G401 (cell line): ENCODE measurements around the gene TTLL12. TPM values are rescaled to one million over a fixed set of nuclear protein-coding genes. Genes with fewer than 3 reads are reported as not detected.

Source experiments
- DNase-seq: peaks from one replicate; pipeline ENCODE4 v3.0.0-alpha.2; 2015; ENCODE audit warnings: low spot score
- in situ Hi-C: cut with HindIII; loops from 2 replicates; pipeline ENCODE4 v1.10.0; 2016; ENCODE audit warnings: low sequenced_read_pairs, mixed read lengths
- total RNA-seq: library from RNA; depleted of rRNA; stranded (reverse); fragments of >200 nt; shearing (Covaris generic); gene quantifications from 2 replicates; pipeline ENCODE4 v1.2.3, GENCODE V29; 2014

TTLL12 gene
- total RNA-seq, 1 experiment from 2014 or later: 97.9 TPM

DNA sequence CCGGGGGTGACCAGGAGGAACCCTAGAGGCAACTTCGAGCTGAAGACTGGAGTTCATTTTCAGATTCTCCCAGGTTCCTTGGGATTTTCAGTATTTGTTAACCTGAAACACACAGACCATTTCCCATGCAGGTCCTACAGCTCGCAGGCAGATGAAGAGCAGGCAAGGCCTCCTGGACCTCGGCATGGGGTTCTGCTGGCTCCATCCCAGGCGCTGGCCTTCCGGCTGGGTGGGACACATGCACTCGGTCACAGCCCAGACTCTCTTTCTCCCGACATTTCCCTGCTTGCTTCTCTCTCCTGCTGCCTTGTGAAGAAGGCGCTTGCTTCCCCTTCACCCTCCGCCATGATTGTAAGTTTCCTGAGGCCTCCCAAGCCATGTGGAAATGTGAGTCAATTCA lies 15.4 kb upstream of the TTLL12 start:
- in situ Hi-C loops: no loop called here
- DNase-seq: no peak

GRCh38 chr22:43201486-43202219 lies 14.7 kb upstream of the TTLL12 start:
- in situ Hi-C loops: no loop called here
- no peak for DNase-seq

GRCh38 chr22:43200555-43200954 lies 13.6 kb upstream of the TTLL12 start:
- in situ Hi-C loops: no loop called here
- no peak for DNase-seq

GRCh38 chr22:43200031-43200430 lies 13.1 kb upstream of the TTLL12 start:
- in situ Hi-C loops: no loop called here
- DNase-seq: peak; percentile 63

- peak; percentile 44 for DNase-seq
- in situ Hi-C loops: no loop called here
These were observed 12.6 kb upstream of the TTLL12 start for GRCh38 chr22:43199541-43199940.

GRCh38 chr22:43198936-43199335 lies 12.0 kb upstream of the TTLL12 start:
- DNase-seq: no peak
- in situ Hi-C loops: no loop called here

DNA sequence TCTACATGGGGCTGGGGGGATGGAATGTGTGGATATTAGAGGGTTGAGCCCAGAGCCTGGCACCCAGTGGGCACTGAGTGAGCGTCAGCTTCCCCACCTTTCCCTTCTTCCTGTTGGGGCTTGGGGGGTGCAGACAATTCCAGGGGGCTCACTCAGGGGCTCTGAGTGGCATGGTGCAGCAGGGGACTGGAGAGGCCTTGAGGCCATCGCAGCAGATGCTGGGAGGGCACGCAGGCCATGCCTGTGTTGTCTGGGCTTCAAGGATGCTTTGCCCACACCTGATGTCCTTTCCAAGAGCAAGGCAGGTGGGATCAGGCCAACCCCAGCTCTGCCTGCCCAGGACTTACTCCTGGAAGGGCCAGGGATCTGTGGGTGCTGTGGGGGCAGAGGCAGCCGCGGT lies 11.2 kb upstream of the TTLL12 start:
- in situ Hi-C loops: no loop called here
- no peak for DNase-seq

DNA sequence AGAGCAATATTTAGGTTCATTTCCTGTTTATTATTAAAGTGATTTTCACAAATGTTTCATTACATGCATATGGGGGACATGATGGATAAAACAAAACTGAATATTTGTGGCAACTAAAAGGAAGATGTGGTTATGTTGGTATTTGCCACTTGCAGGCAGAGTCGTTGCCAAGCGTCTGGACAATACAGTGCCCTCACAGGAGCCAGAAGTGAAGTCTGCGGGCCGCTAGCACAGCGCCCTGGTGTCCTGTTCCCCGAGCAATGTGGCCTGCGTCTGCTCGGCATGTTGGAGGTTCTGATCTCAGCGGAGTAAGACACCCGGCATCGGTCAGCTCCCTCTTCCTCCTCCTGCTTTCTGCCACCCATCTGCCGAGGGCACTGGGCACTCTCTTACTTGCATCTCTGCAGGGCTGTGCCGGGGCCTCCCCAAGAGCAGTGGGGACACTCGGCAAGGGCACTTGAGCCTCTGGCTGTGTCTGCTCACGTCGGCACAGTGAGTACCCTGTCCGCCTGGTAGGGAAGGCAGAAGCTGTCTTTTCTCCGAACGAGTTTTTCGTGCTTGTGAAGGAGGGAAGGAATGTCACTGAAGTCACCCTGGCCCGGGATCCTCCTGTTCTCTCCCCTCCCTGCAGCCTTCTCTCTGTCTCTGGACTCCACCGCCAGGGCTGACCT lies 10.5 kb upstream of the TTLL12 start:
- DNase-seq: no peak
- in situ Hi-C loops: no loop called here

DNA sequence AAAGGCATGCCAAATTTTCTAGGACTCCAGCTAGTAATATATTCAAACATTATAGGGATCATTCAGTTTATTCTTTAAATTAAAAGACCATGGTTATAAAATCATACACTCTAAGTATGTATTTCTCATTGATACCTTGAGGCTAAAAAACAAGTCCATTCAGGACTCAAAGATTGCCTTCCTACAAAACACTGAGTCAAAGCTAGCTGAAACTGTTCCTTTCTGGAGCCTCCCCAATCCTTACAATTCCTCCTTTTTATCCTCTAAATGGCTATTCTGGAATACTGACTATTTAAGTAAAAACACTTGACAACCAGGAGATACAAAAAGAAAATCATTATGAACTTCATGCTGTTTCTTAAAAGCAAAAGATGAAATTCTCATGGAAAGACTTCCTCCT lies 4.9 kb upstream of the TTLL12 start:
- DNase-seq: no peak
- in situ Hi-C loops: no loop called here

GRCh38 chr22:43188829-43189545 lies 2.1 kb upstream of the TTLL12 start:
- in situ Hi-C loops: no loop called here
- DNase-seq: no peak

GRCh38 chr22:43187171-43188099 lies 501 bp upstream of the TTLL12 start:
- in situ Hi-C loops: no loop called here
- peak; percentile 90 for DNase-seq

- in situ Hi-C loops: no loop called here
- DNase-seq: peak; percentile 85
These were observed 1.1 kb downstream of the TTLL12 start for GRCh38 chr22:43185860-43186261.

GRCh38 chr22:43183496-43184277 lies 3.2 kb downstream of the TTLL12 start:
- no peak for DNase-seq
- in situ Hi-C loops: no loop called here

GRCh38 chr22:43182726-43183125 lies 4.2 kb downstream of the TTLL12 start:
- no peak for DNase-seq
- in situ Hi-C loops: no loop called here

DNA sequence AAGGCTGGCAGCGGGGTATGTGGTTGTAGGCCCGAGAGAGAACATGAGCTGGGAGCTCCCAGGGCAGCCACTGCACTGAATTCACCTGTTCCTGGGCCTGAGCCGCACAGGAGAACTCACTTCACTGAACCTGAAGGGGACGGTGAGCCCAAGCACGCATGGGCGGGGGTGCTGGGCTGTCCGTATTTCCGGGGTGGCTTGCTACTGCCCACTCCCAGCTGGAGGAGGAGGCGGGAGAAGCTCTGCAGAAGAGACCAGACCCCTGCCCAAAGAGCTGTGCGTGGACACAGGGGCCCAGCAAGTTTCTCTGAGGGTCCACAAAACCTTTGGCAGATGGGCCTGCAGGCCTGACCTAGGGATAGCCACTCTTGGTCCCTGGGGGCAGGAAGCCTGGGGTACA lies 4.8 kb downstream of the TTLL12 start:
- in situ Hi-C loops: no loop called here
- DNase-seq: no peak

DNA sequence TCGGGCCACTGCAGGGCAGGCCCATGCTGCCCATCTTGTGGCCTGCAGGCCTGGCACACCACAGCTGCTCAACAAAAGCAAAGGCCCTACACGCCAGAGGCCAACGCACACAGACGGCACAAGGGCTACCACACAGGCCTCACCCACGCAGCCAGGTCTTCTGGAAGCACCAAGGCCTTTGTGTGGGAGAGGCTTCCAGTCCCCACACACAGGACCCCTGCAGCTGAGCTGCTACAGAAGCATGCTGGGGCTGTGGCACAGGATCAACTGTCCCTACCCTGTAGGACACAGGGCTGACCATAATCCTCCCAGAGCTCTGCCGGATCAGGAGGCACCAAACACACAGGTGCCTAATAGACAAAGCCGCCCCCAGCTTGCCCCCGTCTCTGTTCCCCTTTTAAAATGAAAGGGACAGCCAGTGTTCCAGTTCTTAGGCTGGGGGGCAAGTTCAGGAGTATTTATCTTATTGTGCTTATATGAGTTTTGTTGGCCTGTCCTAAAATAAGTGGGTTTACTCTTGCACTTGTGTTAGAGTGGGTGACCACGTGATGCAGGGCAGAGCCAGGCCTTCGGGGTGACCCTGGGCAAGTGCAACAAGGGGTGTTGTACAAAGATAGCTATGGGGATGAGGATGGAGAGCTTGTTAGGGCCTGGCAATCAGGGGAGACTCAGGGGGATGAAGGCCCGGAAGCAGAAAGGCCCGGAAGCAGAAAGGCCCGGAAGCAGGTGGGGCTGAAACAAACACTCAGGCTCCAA lies 5.4 kb downstream of the TTLL12 start:
- in situ Hi-C loops: no loop called here
- DNase-seq: no peak

GRCh38 chr22:43180670-43181069 lies 6.3 kb downstream of the TTLL12 start:
- in situ Hi-C loops: no loop called here
- DNase-seq: no peak

DNA sequence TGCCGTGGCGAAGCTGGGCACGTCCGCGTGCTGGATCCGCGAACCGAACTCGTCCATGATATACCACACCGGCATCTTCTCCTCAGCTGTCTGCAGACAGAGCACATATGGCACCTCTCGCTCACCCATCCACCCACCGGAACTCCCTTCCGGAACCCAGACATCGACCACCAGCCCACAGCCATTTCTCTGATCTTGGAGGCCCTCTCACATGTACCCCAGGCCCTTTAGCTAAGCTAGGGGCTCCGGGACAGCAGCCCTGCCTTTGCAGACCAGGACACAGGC lies 7.1 kb downstream of the TTLL12 start:
- in situ Hi-C loops: no loop called here
- DNase-seq: no peak
